Measurements from ENCODE around the gene ARHGEF39. TPM values are rescaled to one million over a fixed set of nuclear protein-coding genes. Genes with fewer than 3 reads are reported as not detected.
A peak's percentile ranks its signal among the peaks of the same experiment; 100 is the strongest.

ARHGEF39 gene
- total RNA-seq, 1 experiment from 2014 or later = 15.4 TPM

DNA sequence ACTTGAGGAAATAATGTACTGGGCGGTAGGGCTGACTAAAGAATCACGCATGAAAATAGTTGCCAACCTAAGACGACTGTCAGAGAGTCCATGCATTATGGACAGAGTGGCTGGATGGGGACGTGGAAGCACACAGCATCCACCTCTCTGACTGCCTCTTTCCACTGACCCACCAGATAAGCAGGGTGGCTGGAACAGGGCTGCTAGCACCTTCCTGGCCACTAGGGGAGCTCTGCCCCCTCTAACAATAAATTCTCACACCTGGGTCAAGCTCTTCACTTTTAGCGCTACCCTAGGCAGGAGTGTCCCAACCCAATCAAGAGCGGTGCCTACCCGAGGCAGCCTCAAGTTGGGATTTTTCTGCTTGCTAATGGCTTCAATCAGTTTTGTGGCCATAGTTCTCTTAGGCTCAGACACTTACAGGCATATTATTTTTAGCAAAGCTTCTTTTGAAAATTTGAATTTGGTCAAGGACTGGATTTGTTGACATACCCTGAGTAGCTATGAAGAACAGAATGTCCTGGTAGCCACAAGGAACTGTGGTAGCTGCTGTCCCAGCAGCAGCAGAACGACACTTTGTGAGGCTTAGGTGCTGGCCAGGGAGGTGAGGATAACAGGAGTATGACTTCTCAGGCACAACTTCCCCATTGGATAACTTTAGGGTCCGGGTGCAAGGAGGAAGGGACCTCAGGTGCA lies 31.7 kb upstream of the ARHGEF39 start:
- CTCF ChIA-PET = interaction anchor here (0.6 to 1.6 kb wide), 14 partner anchors 11 to 118 kb away, joined by 3 to 12 read pairs (median 4); partner anchors contain the start of genes ARHGEF39, CA9, CCDC107 and RMRP
- Mint-ChIP-seq H3K36me3 (ENCODE audit: insufficient read depth, unreplicated experiment) (peaks cover 6% of the 10 kb centered on the region), H3K27ac (ENCODE audit: unreplicated experiment) (no peak overlapping the region), H3K9me3 (ENCODE audit: low read depth, unreplicated experiment) (no peaks in the 10 kb centered on the region), H3K27me3 (ENCODE audit: unreplicated experiment) (no peaks in the 10 kb centered on the region), H3K4me1 (ENCODE audit: low read depth, unreplicated experiment) (no peaks in the 10 kb centered on the region), H3K4me3 (ENCODE audit: low read depth, unreplicated experiment) (no peak overlapping the region)
- TF ChIP-seq, protein P1, sequence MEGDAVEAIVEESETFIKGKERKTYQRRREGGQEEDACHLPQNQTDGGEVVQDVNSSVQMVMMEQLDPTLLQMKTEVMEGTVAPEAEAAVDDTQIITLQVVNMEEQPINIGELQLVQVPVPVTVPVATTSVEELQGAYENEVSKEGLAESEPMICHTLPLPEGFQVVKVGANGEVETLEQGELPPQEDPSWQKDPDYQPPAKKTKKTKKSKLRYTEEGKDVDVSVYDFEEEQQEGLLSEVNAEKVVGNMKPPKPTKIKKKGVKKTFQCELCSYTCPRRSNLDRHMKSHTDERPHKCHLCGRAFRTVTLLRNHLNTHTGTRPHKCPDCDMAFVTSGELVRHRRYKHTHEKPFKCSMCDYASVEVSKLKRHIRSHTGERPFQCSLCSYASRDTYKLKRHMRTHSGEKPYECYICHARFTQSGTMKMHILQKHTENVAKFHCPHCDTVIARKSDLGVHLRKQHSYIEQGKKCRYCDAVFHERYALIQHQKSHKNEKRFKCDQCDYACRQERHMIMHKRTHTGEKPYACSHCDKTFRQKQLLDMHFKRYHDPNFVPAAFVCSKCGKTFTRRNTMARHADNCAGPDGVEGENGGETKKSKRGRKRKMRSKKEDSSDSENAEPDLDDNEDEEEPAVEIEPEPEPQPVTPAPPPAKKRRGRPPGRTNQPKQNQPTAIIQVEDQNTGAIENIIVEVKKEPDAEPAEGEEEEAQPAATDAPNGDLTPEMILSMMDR (IDR thresholded peaks at IDR 0.05; ENCODE audit: unreplicated experiment) = peak; percentile 75
- no TSS peak for BruUV-seq (replicated peaks)
- intact Hi-C loops (cut with micrococcal nuclease; ENCODE audit: unreplicated experiment) = loop anchor here (5.0 kb wide), 1 partner anchor 34 kb away; no protein-coding TSS in a partner anchor
- peak; percentile 65 for DNase-seq

DNA sequence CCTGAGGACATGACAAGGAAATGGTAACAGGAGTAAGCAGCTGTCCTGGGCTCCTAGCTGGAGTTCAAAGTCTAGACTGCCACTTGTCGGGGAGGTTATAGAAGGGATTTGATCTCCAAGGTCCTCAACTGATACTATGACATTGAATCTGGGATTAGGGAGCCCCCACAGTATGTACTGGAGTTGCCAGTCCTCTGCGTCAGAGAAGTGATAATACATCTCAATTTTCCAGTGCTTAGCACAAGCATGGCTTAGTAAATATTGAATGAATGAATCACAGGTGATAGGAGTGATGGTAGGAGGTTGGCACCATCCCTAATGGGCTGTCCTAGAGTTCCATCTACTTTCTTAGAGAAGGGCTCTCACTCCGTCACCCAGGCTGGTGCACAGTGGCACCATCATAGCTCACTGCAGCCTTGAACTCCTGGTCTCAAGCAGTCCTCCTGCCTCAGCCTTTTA lies 31.0 kb upstream of the ARHGEF39 start:
- CTCF ChIA-PET = interaction anchor here (0.6 to 1.6 kb wide), 10 partner anchors 10 to 117 kb away, joined by 3 to 12 read pairs (median 5); partner anchors contain the start of genes ARHGEF39, CCDC107 and RMRP
- no peak overlapping the region for H3K27ac Mint-ChIP-seq (ENCODE audit: unreplicated experiment)
- H3K36me3 Mint-ChIP-seq (ENCODE audit: insufficient read depth, unreplicated experiment) = peaks cover 12% of the 10 kb centered on the region
- no peaks in the 10 kb centered on the region for H3K4me1 Mint-ChIP-seq (ENCODE audit: low read depth, unreplicated experiment)
- intact Hi-C loops (cut with micrococcal nuclease; ENCODE audit: unreplicated experiment) = loop anchor here (5.0 kb wide), 1 partner anchor 34 kb away; no protein-coding TSS in a partner anchor
- no peaks in the 10 kb centered on the region for H3K27me3 Mint-ChIP-seq (ENCODE audit: unreplicated experiment)
- no peaks in the 10 kb centered on the region for H3K9me3 Mint-ChIP-seq (ENCODE audit: low read depth, unreplicated experiment)
- DNase-seq = no peak
- no TSS peak for BruUV-seq (replicated peaks)
- TF ChIP-seq, protein P1 (IDR thresholded peaks at IDR 0.05; ENCODE audit: unreplicated experiment) = no peak
- no peak overlapping the region for H3K4me3 Mint-ChIP-seq (ENCODE audit: low read depth, unreplicated experiment)

DNA sequence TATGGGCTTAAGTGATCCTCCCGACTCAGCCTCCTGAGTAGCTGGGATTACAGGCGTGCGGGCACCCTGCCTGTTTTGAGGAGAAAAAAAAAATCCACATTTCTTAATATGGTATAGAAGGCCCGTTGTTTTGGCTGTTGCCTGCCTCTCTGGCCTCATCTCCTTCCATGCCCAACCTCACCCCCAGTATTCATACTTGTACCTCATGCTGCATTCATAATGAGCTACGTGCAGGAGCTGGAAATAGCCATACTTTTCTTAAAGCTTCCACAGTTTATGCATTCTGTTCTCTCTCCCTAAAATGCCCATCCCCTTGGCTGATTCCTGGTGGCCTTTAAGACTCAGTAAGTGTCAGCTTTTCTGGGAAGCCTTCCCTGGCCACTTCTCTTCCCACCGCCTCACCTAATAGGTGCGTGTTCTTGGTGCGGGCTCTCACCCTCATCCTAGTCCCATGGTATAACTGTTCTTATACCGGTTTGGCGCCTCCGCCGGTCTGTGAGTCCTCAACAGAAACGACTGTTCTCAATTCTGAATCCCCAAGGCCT lies 26.8 kb upstream of the ARHGEF39 start:
- peaks cover 8% of the 10 kb centered on the region for H3K4me1 Mint-ChIP-seq (ENCODE audit: low read depth, unreplicated experiment)
- no TSS peak for BruUV-seq (replicated peaks)

DNA sequence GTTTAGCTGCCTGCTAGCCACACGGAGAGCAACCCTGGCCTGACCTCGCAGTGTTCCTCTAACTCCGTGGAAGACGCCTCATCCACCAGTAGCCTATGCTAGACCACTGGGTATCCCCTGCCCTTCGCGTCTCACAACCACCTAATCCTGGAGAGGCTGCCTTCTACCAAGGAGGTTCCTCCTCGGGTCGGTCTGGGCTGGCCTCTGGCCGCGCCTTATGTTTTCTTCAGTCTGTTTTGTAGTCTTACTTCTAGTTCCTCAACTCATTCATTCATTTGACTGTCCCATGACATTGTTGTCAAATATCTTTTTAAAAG lies 26.3 kb upstream of the ARHGEF39 start:
- BruUV-seq (replicated peaks) = no TSS peak
- peaks cover 8% of the 10 kb centered on the region for H3K4me1 Mint-ChIP-seq (ENCODE audit: low read depth, unreplicated experiment)
- CTCF ChIA-PET = no interaction called here

More for the DNA sequence above, 26.8 kb upstream of the ARHGEF39 start:
- CTCF ChIA-PET = no interaction called here
- no peaks in the 10 kb centered on the region for H3K9me3 Mint-ChIP-seq (ENCODE audit: low read depth, unreplicated experiment)
- intact Hi-C loops (cut with micrococcal nuclease; ENCODE audit: unreplicated experiment) = no loop called here
- no peaks in the 10 kb centered on the region for H3K27me3 Mint-ChIP-seq (ENCODE audit: unreplicated experiment)
- peak overlapping the region; percentile 9 for H3K27ac Mint-ChIP-seq (ENCODE audit: unreplicated experiment)
- no peak for DNase-seq
- H3K4me3 Mint-ChIP-seq (ENCODE audit: low read depth, unreplicated experiment) = peak overlapping the region; percentile 87
- H3K36me3 Mint-ChIP-seq (ENCODE audit: insufficient read depth, unreplicated experiment) = peaks cover 43% of the 10 kb centered on the region
- TF ChIP-seq, protein P1 (IDR thresholded peaks at IDR 0.05; ENCODE audit: unreplicated experiment) = no peak

More for the DNA sequence above, 26.3 kb upstream of the ARHGEF39 start:
- DNase-seq = no peak
- H3K27ac Mint-ChIP-seq (ENCODE audit: unreplicated experiment) = peak overlapping the region; percentile 9
- H3K9me3 Mint-ChIP-seq (ENCODE audit: low read depth, unreplicated experiment) = no peaks in the 10 kb centered on the region
- peaks cover 39% of the 10 kb centered on the region for H3K36me3 Mint-ChIP-seq (ENCODE audit: insufficient read depth, unreplicated experiment)
- H3K4me3 Mint-ChIP-seq (ENCODE audit: low read depth, unreplicated experiment) = peak overlapping the region; percentile 87
- H3K27me3 Mint-ChIP-seq (ENCODE audit: unreplicated experiment) = no peaks in the 10 kb centered on the region
- TF ChIP-seq, protein P1 (IDR thresholded peaks at IDR 0.05; ENCODE audit: unreplicated experiment) = no peak
- intact Hi-C loops (cut with micrococcal nuclease; ENCODE audit: unreplicated experiment) = no loop called here
